ENCODE measurements around the gene PM20D2.

GRCh38 chr6:89183294-89183693 lies 37.4 kb downstream of the PM20D2 start:
- TF ChIP-seq CTCF (IDR thresholded peaks at IDR 0.05) (no peak), POLR2A (IDR thresholded peaks at IDR 0.05) (no peak), EP300 (IDR thresholded peaks at IDR 0.05) (no peak)
